Kidney (tissue), 14 donors: ENCODE measurements around the gene SLC25A41. TPM values are rescaled to one million over a fixed set of nuclear protein-coding genes. Genes with fewer than 3 reads are reported as not detected.
A peak's percentile ranks its signal among the peaks of the same experiment; 100 is the strongest.

Experiments used
- DNase-seq, 5 donors: peaks; one replicate each; pipeline ENCODE4 v3.0.0-alpha.2; 2013 to 2020
- FAIRE-seq: peaks from 2 replicates; lab custom pipeline; 2012; peaks lifted over from hg19 to GRCh38; lab: Jason Lieb, UNC
- H3K27ac ChIP-seq, 2 donors: one replicate each; pipeline ENCODE4 v1.7.0; 2013; ENCODE audit warnings: low read depth in 2 of 2, low read length in 2 of 2, inconsistent platforms in 1 of 2
- H3K27me3 ChIP-seq: one replicate; pipeline ENCODE4 v1.7.1; 2013; ENCODE audit warnings: low read length, inconsistent platforms; ENCODE audit not compliant: control insufficient read depth, insufficient read depth
- H3K36me3 ChIP-seq, 3 donors: one replicate each; pipeline versions ENCODE4 v1.7.0 to v1.7.1; 2013; ENCODE audit warnings: low read length in 3 of 3, control low read depth in 1 of 3, inconsistent platforms in 1 of 3; ENCODE audit not compliant: insufficient read depth in 3 of 3, control insufficient read depth in 2 of 3
- H3K4me1 ChIP-seq, 3 donors: one replicate each; pipeline versions ENCODE4 v1.7.0 to v1.7.1; 2013; ENCODE audit warnings: low read length in 3 of 3, inconsistent platforms in 1 of 3, low read depth in 1 of 3; ENCODE audit not compliant: control insufficient read depth in 2 of 3, insufficient read depth in 2 of 3
- H3K4me3 ChIP-seq, 3 donors: one replicate each; pipeline versions ENCODE4 v1.7.0 to v1.8.1; 2013; ENCODE audit warnings: low read length in 3 of 3, control low read depth in 1 of 3, inconsistent platforms in 1 of 3
- H3K9ac ChIP-seq, 3 donors: one replicate each; pipeline versions ENCODE4 v1.7.0 to v1.7.1; 2013; ENCODE audit warnings: low read length in 3 of 3, control low read depth in 1 of 3, inconsistent platforms in 1 of 3
- H3K9me3 ChIP-seq, 3 donors: one replicate each; pipeline versions ENCODE4 v1.7.0 to v1.7.1; 2013; ENCODE audit warnings: low read length in 3 of 3, control low read depth in 1 of 3, inconsistent platforms in 1 of 3; ENCODE audit not compliant: control insufficient read depth in 2 of 3, insufficient read depth in 1 of 3
- CTCF ChIP-seq: IDR thresholded peaks from 3 replicates; pipeline ENCODE4 v1.5.1; 2012; ENCODE audit warnings: mild to moderate bottlenecking, moderate library complexity, borderline replicate concordance; ENCODE audit not compliant: insufficient read depth; ENCODE audit errors: extremely low read depth
- intact Hi-C: fragments of 100-400 bp; cut with DNase I; formaldehyde crosslinking; loops from one replicate; pipeline ENCODE4 v1.11.1; 2022
- polyA plus RNA-seq: library from polyadenylated mRNA; stranded (reverse); fragments of 350-450 nt; fragmentation: Illumina TruSeq; extraction: RNeasy Lipid Tissue Mini Kit (QIAGEN cat#74804); gene quantifications from one replicate; pipeline ENCODE4 v1.2.3, GENCODE V29; 2014; ENCODE audit warnings: low read depth, low replicate concordance; ENCODE audit not compliant: insufficient read depth
- total RNA-seq: library from RNA; stranded (reverse); fragmentation: NEBNext Ultra II Directional; extraction: Animal tissue kit (Norgen Biotek cat#: 25700); gene quantifications from one replicate; pipeline ENCODE4 v1.2.1, GENCODE V29; 2021
- donor health status: control.
- donor health status: control.
- donor health status: control.
- donor health status: control.
- donor health status: control.
- donor health status: DM: yes; HTN: yes; CAD: no.
- donor health status: Normal renal cell carcinoma (clear cell type).

The SLC25A41 gene
- total and polyA plus RNA-seq, 2 donors from 2014 or later, result 0.28 to 0.69 TPM

GRCh38 chr19:6466526-6467248 lies 33.1 kb upstream of the SLC25A41 start:
- Histone ChIP-seq H3K9me3 (no peaks in the 10 kb centered on the region), H3K36me3 (peaks cover 0 to 8% (median 5%) of the 10 kb centered on the region in 3 donors), H3K4me1 (peaks cover 0 to 4% (median 0%) of the 10 kb centered on the region in 3 donors), H3K27me3 (no peaks in the 10 kb centered on the region), H3K9ac (no peak overlapping the region), H3K4me3 (no peak overlapping the region), H3K27ac (no peak overlapping the region)
- FAIRE-seq, result no peak
- no peak for TF ChIP-seq CTCF
- no peak for DNase-seq
- intact Hi-C loops, result no loop called here

GRCh38 chr19:6465663-6466062 lies 32.1 kb upstream of the SLC25A41 start:
- H3K36me3 ChIP-seq, result peaks cover 0 to 8% (median 5%) of the 10 kb centered on the region in 3 donors
- DNase-seq, result no peak
- FAIRE-seq, result no peak

GRCh38 chr19:6465006-6465405 lies 31.4 kb upstream of the SLC25A41 start:
- no peak for TF ChIP-seq CTCF
- peak overlapping the region; percentile 12 to 79 (median 68) for H3K4me3 ChIP-seq
- no peaks in the 10 kb centered on the region for H3K9me3 ChIP-seq
- no peak for DNase-seq
- H3K9ac ChIP-seq, result peak overlapping the region in 2 of 3 donors; percentile 12 to 81
- no peak for FAIRE-seq
- peaks cover 0 to 8% (median 5%) of the 10 kb centered on the region in 3 donors for H3K36me3 ChIP-seq
- peak overlapping the region in 1 of 2 donors; percentile 95 for H3K27ac ChIP-seq
- H3K4me1 ChIP-seq, result peaks cover 0 to 4% (median 0%) of the 10 kb centered on the region in 3 donors
- intact Hi-C loops, result no loop called here
- H3K27me3 ChIP-seq, result no peaks in the 10 kb centered on the region

More at GRCh38 chr19:6465663-6466062, 32.1 kb upstream of the SLC25A41 start:
- H3K27me3 ChIP-seq, result no peaks in the 10 kb centered on the region
- H3K9me3 ChIP-seq, result no peaks in the 10 kb centered on the region
- H3K9ac ChIP-seq, result peak overlapping the region in 1 of 3 donors; percentile 81
- H3K4me3 ChIP-seq, result peak overlapping the region in 2 of 3 donors; percentile 68 to 79
- H3K27ac ChIP-seq, result no peak overlapping the region
- no peak for TF ChIP-seq CTCF
- intact Hi-C loops, result no loop called here
- peaks cover 0 to 4% (median 0%) of the 10 kb centered on the region in 3 donors for H3K4me1 ChIP-seq
